Measurements from ENCODE around the gene PSMA3. TPM values are rescaled to one million over a fixed set of nuclear protein-coding genes. Genes with fewer than 3 reads are reported as not detected.

The PSMA3 gene
- total and polyA plus RNA-seq, 2 of the 8 experiments (the other 6 are each of a cell fraction or from before 2014, with no cell fraction given): 285 to 507 TPM

DNA sequence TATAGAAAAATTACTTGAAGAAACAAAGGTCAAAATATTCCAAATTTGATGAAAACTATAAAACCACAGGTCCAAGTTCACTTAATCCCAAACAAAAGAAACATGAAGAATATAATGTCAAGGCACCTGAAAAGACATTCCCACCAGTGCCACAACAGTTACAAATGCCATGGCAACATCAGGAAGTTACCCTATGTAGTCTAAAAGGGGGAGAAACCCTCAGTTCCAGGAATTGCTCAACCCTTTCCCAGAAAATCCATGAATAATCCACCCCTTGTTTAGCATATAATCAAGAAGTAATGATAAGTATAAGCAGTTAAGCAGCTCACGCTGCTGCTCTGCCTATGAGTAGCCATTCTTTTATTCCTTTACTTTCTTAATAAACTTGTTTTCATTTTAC is 48.4 kb upstream of the PSMA3 start:
- no peak overlapping the region for H2BK20ac ChIP-seq (ENCODE audit: low read length)
- FAIRE-seq (no peak), DNase-seq (ENCODE audit: low read depth in 1 of 2, low spot score in 2 of 2) (no peak)
- H2BK15ac ChIP-seq (ENCODE audit: low read length): no peak overlapping the region
- H3K27ac ChIP-seq (ENCODE audit: low read depth, low read length): no peak overlapping the region
- H4K5ac ChIP-seq (ENCODE audit: insufficient read length, low read depth, low read length): no peak overlapping the region
- no peak overlapping the region for H2BK12ac ChIP-seq (ENCODE audit: low read depth, low read length)
- ChIA-PET POLR2A (ENCODE audit: partially characterized antibody) (interaction anchor here (1.8 kb wide), 1 partner anchor 102 kb away, joined by 4 read pairs; the partner anchor contains the start of gene ARID4A), CTCF (ENCODE audit: partially characterized antibody) (no interaction called here)
- H3K18ac ChIP-seq (ENCODE audit: extremely low read depth, low read length): no peak overlapping the region
- H3K56ac ChIP-seq (replicated peaks; ENCODE audit: insufficient read length, low read depth, low read length): no peak overlapping the region
- H3K4me3 ChIP-seq (ENCODE audit: extremely low read depth in 1 of 4, insufficient read depth in 2 of 4, low read depth in 3 of 4, low read length in 4 of 4): no peak overlapping the region
- H2BK5ac ChIP-seq (ENCODE audit: low read depth, low read length): no peak overlapping the region
- no peaks in the 10 kb centered on the region for H3K36me3 ChIP-seq (ENCODE audit: control insufficient read depth in 2 of 4, insufficient read depth in 4 of 4, low read length in 3 of 4)
- no peaks in the 10 kb centered on the region for H3K9me3 ChIP-seq (ENCODE audit: insufficient read depth in 2 of 2, low read depth in 1 of 2, low read length in 1 of 2)
- no peaks in the 10 kb centered on the region for H3K23me2 ChIP-seq (ENCODE audit: low read depth, low read length)
- H4K8ac ChIP-seq (ENCODE audit: extremely low read depth, insufficient read depth, low read length): no peak overlapping the region
- H3K79me2 ChIP-seq (ENCODE audit: control insufficient read depth in 1 of 2, insufficient read depth in 2 of 2, low read length in 2 of 2): peaks cover 0 to 9% of the 10 kb centered on the region in 2 experiments; a peak in 3 of 4 replicates
- H3K9ac ChIP-seq (replicated peaks in 1 of 4; ENCODE audit: extremely low read depth in 1 of 4, low read depth in 3 of 4, low read length in 3 of 4): no peak overlapping the region
- no peak overlapping the region for H2BK120ac ChIP-seq (replicated peaks; ENCODE audit: low read depth, low read length)
- no peak overlapping the region for H3K23ac ChIP-seq (ENCODE audit: insufficient read length)
- peaks cover 0 to 1% (median 0%) of the 10 kb centered on the region in 4 experiments; a peak in 1 of 7 replicates for H3K27me3 ChIP-seq (replicated peaks in 1 of 4; ENCODE audit: control insufficient read depth in 3 of 4, extremely low read depth in 1 of 4, insufficient read depth in 3 of 4, low read length in 3 of 4)
- H3K4me1 ChIP-seq (replicated peaks in 1 of 4; ENCODE audit: control insufficient read depth in 3 of 4, insufficient read depth in 4 of 4, low read length in 3 of 4): no peaks in the 10 kb centered on the region
- no peak overlapping the region for H3K14ac ChIP-seq (ENCODE audit: insufficient read length)
- no peak overlapping the region for H3K4ac ChIP-seq (replicated peaks; ENCODE audit: insufficient read length, low read depth, low read length)
- no peak overlapping the region for H3K4me2 ChIP-seq (ENCODE audit: insufficient read depth in 1 of 2, low read depth in 2 of 2, low read length in 2 of 2)
- WGBS, 2 experiments (ENCODE audit: extremely low coverage in 1 of 2, insufficient coverage in 1 of 2, insufficient read length in 1 of 2, insufficient replicate concordance in 2 of 2, low coverage in 1 of 2, low lambda C conversion rate in 2 of 2, missing lambda C conversion rate in 1 of 2): 100% methylated on average over 1 of the region's 1 CpG; no CpG with 5 or more reads in 1 of the 2 experiments
- H4K91ac ChIP-seq (replicated peaks; ENCODE audit: insufficient read length, low read length): no peak overlapping the region
- no peak overlapping the region for H2AFZ ChIP-seq (ENCODE audit: low read length)
- H3K79me1 ChIP-seq (ENCODE audit: low read depth, low read length): no peaks in the 10 kb centered on the region
- TF ChIP-seq CEBPB (IDR thresholded peaks at IDR 0.05; ENCODE audit: low read depth, low read length) (0 out of 2 replicates have a peak, but pooled peaks have one; percentile 3), SP1 (IDR thresholded peaks at IDR 0.05; ENCODE audit: low read depth, low read length) (no peak)
- H2AK5ac ChIP-seq (ENCODE audit: low read depth, low read length): no peak overlapping the region
- H4K20me1 ChIP-seq (replicated peaks in 1 of 2; ENCODE audit: control insufficient read depth in 1 of 2, insufficient read depth in 2 of 2, low read length in 2 of 2): no peaks in the 10 kb centered on the region
